ENCODE results near the gene NCOA3.

DNA sequence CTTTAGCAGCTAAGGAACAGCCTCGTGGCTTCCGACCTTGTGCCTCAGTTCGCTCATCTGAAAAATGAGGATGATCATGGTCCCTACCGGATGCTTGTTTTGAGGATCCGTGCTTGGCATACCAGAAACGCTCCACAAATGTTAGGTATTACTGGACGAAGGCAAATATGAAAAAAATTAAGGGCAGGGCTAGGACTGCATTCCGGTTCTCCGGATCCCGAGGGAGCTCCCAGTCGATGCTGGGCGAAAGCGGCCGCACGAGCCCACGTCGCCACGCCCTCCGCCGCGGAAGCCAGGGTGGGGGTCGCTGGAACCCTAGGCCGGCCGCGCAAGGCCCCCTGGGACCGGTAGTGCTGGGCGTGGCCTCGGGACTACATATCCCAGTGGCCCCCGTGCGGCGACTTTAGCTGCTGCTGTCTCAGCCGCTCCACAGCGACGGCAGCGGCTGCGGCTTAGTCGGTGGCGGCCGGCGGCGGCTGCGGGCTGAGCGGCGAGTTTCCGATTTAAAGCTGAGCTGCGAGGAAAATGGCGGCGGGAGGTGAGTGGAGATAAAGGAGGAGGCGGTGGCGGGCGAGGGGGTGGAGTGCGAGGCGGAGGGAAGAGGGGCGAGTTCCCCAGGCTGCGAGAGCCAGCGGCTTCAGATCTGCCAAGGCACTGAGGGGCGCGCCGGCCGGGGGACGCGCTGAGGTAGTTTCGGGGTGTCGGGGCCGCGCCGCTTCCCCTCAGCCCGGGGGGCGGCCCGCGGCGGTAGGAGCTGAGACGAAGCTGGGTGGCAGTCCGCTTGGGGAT lies at the start of gene NCOA3:
- TF ChIP-seq ZFP30 (CRISPR knock-in tag; IDR thresholded peaks at IDR 0.05) (no peak), ARNTL (CRISPR knock-in tag; IDR thresholded peaks at IDR 0.05; ENCODE audit: borderline replicate concordance, low read depth) (no peak), ZNF8 (CRISPR knock-in tag; IDR thresholded peaks at IDR 0.05) (no peak), SNAI2 (CRISPR knock-in tag; IDR thresholded peaks at IDR 0.05) (no peak)
